GM21786 (cell line): Measurements from ENCODE around the gene PEAK3.

Experiments
- ATAC-seq: cut with Tn5 transposase; IDR thresholded peaks from one replicate; pipeline ENCODE4 v1.9.1; 2021; ENCODE audit not compliant: unreplicated experiment

PEAK3 gene

GRCh38 chr19:2315818-2316353 is 33.9 kb upstream of the PEAK3 start:
- no peak for ATAC-seq

GRCh38 chr19:2315121-2315817 is 33.3 kb upstream of the PEAK3 start:
- ATAC-seq = no peak

GRCh38 chr19:2312820-2313501 is 31.0 kb upstream of the PEAK3 start:
- ATAC-seq = no peak

- no peak for ATAC-seq
Observed at GRCh38 chr19:2311093-2311492, 29.1 kb upstream of the PEAK3 start.

- ATAC-seq = no peak
Observed at GRCh38 chr19:2309734-2310362, 27.9 kb upstream of the PEAK3 start.

- ATAC-seq = no peak
Observed at GRCh38 chr19:2308114-2308556, 26.2 kb upstream of the PEAK3 start, which contains the start of gene LINGO3. Gene LINGO3, minus strand, starts transcription at chr19:2308154. Its CDS starts 16,378 bp downstream, at chr19:2291776.

GRCh38 chr19:2307518-2308012 is 25.6 kb upstream of the PEAK3 start:
- no peak for ATAC-seq

GRCh38 chr19:2306971-2307370 is 25.0 kb upstream of the PEAK3 start:
- ATAC-seq = no peak

GRCh38 chr19:2306281-2306806 is 24.4 kb upstream of the PEAK3 start:
- ATAC-seq = no peak

- ATAC-seq = no peak
Observed at GRCh38 chr19:2305452-2306280, 23.7 kb upstream of the PEAK3 start.

GRCh38 chr19:2303211-2303798 is 21.3 kb upstream of the PEAK3 start:
- ATAC-seq = no peak

GRCh38 chr19:2302319-2303210 is 20.6 kb upstream of the PEAK3 start:
- no peak for ATAC-seq

GRCh38 chr19:2300533-2300932 is 18.6 kb upstream of the PEAK3 start:
- ATAC-seq = no peak

GRCh38 chr19:2296141-2296540 is 14.2 kb upstream of the PEAK3 start:
- no peak for ATAC-seq

GRCh38 chr19:2294687-2295335 is 12.8 kb upstream of the PEAK3 start:
- ATAC-seq = no peak

- no peak for ATAC-seq
Observed at GRCh38 chr19:2291185-2291751, 9.3 kb upstream of the PEAK3 start.

- ATAC-seq = no peak
Observed at GRCh38 chr19:2290441-2291184, 8.6 kb upstream of the PEAK3 start.
